Small intestine (tissue), 7 donors: ENCODE results near the gene DNAJB8. TPM values are rescaled to one million over a fixed set of nuclear protein-coding genes. Genes with fewer than 3 reads are reported as not detected.

ENCODE experiments used
- DNase-seq, 2 donors: peaks; one replicate each; pipeline versions ENCODE4 v3.0.0 to v3.0.0-alpha.2; 2013
- FAIRE-seq: peaks from 2 replicates; lab custom pipeline; 2012; peaks lifted over from hg19 to GRCh38; lab: Jason Lieb, UNC
- H3K27ac ChIP-seq, 3 donors: one replicate each; pipeline ENCODE4 v1.5.1; 2013; ENCODE audit warnings: low read length in 2 of 3, mild to moderate bottlenecking in 2 of 3, control low read depth in 1 of 3, inconsistent platforms in 1 of 3, low read depth in 1 of 3, moderate library complexity in 1 of 3
- H3K27me3 ChIP-seq, 3 donors: one replicate each; pipeline ENCODE4 v1.6.1; 2013; ENCODE audit warnings: low read length in 3 of 3, inconsistent platforms in 1 of 3; ENCODE audit not compliant: control insufficient read depth in 3 of 3, insufficient read depth in 3 of 3
- H3K36me3 ChIP-seq, 3 donors: one replicate each; pipeline ENCODE4 v1.6.1; 2013; ENCODE audit warnings: low read length in 3 of 3, inconsistent platforms in 1 of 3, low read depth in 1 of 3, mild to moderate bottlenecking in 1 of 3, moderate library complexity in 1 of 3; ENCODE audit not compliant: control insufficient read depth in 3 of 3, insufficient read depth in 2 of 3
- H3K4me1 ChIP-seq, 3 donors: one replicate each; pipeline ENCODE4 v1.6.1; 2013; ENCODE audit warnings: low read length in 2 of 3, inconsistent platforms in 1 of 3, low read depth in 1 of 3, mild to moderate bottlenecking in 1 of 3, moderate library complexity in 1 of 3; ENCODE audit not compliant: control insufficient read depth in 3 of 3, insufficient read depth in 2 of 3
- H3K4me3 ChIP-seq, 3 donors: one replicate each; pipeline ENCODE4 v1.5.1; 2013; ENCODE audit warnings: low read length in 3 of 3, control low read depth in 1 of 3, inconsistent platforms in 1 of 3, low read depth in 1 of 3, mild to moderate bottlenecking in 1 of 3, moderate library complexity in 1 of 3
- H3K9me3 ChIP-seq, 2 donors: one replicate each; pipeline ENCODE4 v1.6.1; 2013; ENCODE audit warnings: low read depth in 1 of 2, low read length in 1 of 2; ENCODE audit not compliant: control insufficient read depth in 2 of 2, insufficient read depth in 1 of 2
- WGBS, 3 donors: extraction: QIAGEN DNeasy Blood & Tissue Kit; methylation state at CpG; one replicate each; pipeline ENCODE4 v1.1.7; 2013; 5-methylcytosine and 5-hydroxymethylcytosine counted together
- polyA plus RNA-seq, 4 donors: library from polyadenylated mRNA; stranded (reverse) in 3 of 4; unstranded in 1 of 4; fragments of 200-250 nt in 3 of 4; fragments of 120-200 nt in 1 of 4; gene quantifications; one replicate each; pipeline versions ENCODE4 v1.2.1 to v1.2.3, GENCODE V29; 2013
- donor health status: healthy with polysubstance abuse.
- donor health status: control.
- donor health status: control.
- donor health status: Bipolar disorder and iron deficiency.
- donor health status: healthy.

The DNAJB8 gene
- polyA plus RNA-seq, 4 donors = not detected

- no peak overlapping the region for H3K27ac ChIP-seq
- peaks cover 0 to 92% (median 23%) of the 10 kb centered on the region in 3 donors for H3K27me3 ChIP-seq
- DNase-seq (no peak), FAIRE-seq (no peak)
- no peaks in the 10 kb centered on the region for H3K9me3 ChIP-seq
- H3K4me3 ChIP-seq = no peak overlapping the region
- peaks cover 0 to 6% (median 0%) of the 10 kb centered on the region in 3 donors for H3K4me1 ChIP-seq
- WGBS, 3 donors = 61 to 68% (median 62%) methylated on average over 11 of the region's 11 CpGs
- H3K36me3 ChIP-seq = no peaks in the 10 kb centered on the region
Observed at GRCh38 chr3:128478576-128479506, 12.2 kb upstream of the DNAJB8 start.

GRCh38 chr3:128476659-128477058 is 10.0 kb upstream of the DNAJB8 start:
- WGBS, 3 donors = 79 to 83% (median 83%) methylated on average over 5 of the region's 5 CpGs
- Histone ChIP-seq H3K9me3 (no peaks in the 10 kb centered on the region), H3K4me1 (no peaks in the 10 kb centered on the region), H3K27ac (no peak overlapping the region), H3K36me3 (no peaks in the 10 kb centered on the region), H3K27me3 (peaks cover 3 to 91% (median 16%) of the 10 kb centered on the region in 3 donors), H3K4me3 (no peak overlapping the region)
- no peak for DNase-seq
- FAIRE-seq = no peak

DNA sequence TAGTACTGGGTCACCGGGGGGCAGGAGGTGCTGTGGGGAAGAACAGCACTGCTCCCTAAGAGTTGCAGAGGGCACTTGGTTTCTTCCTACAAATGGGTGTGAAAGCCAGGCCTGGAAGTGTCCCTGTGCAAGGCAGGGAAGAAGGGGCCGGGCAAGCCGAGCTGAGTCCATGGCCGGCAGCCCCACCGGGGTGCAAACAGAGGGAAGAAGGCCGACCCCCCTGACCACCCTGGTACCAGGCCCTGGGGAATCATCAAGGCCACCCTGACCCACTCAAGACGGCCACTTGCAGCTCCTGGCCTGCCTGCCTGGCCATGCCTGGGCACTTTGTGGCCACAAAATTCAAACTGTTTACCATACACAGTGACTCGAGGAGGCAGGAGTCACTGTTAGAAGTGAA is 8.7 kb upstream of the DNAJB8 start:
- H3K27ac ChIP-seq = no peak overlapping the region
- H3K27me3 ChIP-seq = peaks cover 3 to 85% (median 10%) of the 10 kb centered on the region in 3 donors
- no peaks in the 10 kb centered on the region for H3K36me3 ChIP-seq
- no peaks in the 10 kb centered on the region for H3K9me3 ChIP-seq
- no peaks in the 10 kb centered on the region for H3K4me1 ChIP-seq
- FAIRE-seq (no peak), DNase-seq (no peak)
- no peak overlapping the region for H3K4me3 ChIP-seq
- WGBS, 3 donors = 70 to 82% (median 81%) methylated on average over 8 of the region's 8 CpGs

DNA sequence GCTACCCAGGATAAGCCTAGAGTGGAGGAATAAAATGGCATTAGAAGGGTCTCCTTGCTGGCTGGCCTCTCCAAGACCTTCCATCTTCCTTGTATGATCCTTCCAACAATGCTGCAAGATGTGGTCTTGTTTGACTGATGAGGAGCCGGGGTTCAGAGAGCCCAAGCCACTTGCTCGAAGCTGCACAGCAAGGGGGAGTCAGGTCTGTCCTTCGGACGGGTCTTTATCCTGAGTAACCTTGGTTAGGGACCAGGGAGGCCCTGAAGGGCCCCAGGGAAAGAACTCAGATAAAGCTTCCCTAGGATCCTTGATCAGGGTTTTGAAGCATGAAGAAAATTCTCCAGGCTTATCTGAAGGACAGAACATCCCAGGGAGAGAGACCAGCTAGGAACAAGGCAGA is 7.0 kb upstream of the DNAJB8 start:
- H3K4me3 ChIP-seq = no peak overlapping the region
- H3K27me3 ChIP-seq = peaks cover 3 to 69% (median 10%) of the 10 kb centered on the region in 3 donors
- H3K4me1 ChIP-seq = no peaks in the 10 kb centered on the region
- no peak overlapping the region for H3K27ac ChIP-seq
- WGBS, 3 donors = 36 to 52% (median 48%) methylated on average over 4 of the region's 4 CpGs
- FAIRE-seq (no peak), DNase-seq (no peak)
- H3K36me3 ChIP-seq = no peaks in the 10 kb centered on the region
- no peaks in the 10 kb centered on the region for H3K9me3 ChIP-seq

DNA sequence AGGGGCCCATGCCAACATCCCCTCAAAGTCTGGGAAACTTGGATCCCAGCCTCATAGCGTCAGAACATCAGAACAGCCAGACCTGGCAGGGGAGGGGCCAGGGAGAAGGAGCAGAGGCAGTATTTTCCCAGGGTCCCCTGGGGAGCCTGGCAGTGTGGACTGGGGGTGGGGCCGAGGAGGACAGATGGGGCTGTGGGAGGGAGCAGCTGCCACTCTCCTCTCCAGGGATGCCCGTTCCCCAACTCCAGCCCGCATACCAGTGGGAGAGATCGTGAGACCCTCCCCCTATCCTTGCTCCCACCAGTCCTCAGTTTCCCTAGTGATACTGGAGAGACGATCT is 6.5 kb upstream of the DNAJB8 start:
- Histone ChIP-seq H3K4me3 (no peak overlapping the region), H3K27me3 (peaks cover 3 to 66% (median 10%) of the 10 kb centered on the region in 3 donors), H3K4me1 (no peaks in the 10 kb centered on the region), H3K27ac (no peak overlapping the region), H3K36me3 (no peaks in the 10 kb centered on the region), H3K9me3 (no peaks in the 10 kb centered on the region)
- no peak for DNase-seq
- WGBS, 3 donors = 34 to 42% (median 35%) methylated on average over 5 to 6 of the region's 6 CpGs
- no peak for FAIRE-seq

- H3K9me3 ChIP-seq = no peaks in the 10 kb centered on the region
- H3K4me3 ChIP-seq = no peak overlapping the region
- no peak overlapping the region for H3K27ac ChIP-seq
- no peaks in the 10 kb centered on the region for H3K36me3 ChIP-seq
- H3K4me1 ChIP-seq = no peaks in the 10 kb centered on the region
- WGBS, 3 donors = 50 to 70% (median 62%) methylated on average over 13 of the region's 13 CpGs
- H3K27me3 ChIP-seq = peaks cover 3 to 61% (median 7%) of the 10 kb centered on the region in 3 donors
- DNase-seq (no peak), FAIRE-seq (no peak)
Observed at GRCh38 chr3:128472449-128473179, 5.9 kb upstream of the DNAJB8 start.

DNA sequence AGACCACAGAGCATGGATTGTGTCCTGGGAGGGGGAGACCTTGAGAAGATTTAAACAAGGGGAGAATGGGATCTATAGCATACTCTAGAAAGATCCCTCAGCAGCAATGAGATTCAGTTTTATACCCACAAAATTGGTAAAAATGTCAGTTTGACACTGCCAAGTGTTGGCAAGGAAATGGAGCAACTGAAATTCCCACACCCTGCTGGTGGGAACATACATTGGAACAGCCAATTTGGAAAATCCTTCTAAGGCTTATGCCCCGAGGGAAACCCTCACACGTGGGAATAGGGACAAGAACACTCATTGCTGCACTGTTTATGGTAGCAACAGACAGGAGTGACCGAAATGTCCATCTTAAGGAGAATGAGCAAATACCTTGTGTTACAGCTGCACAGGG is 5.0 kb upstream of the DNAJB8 start:
- 80 to 85% (median 83%) methylated on average over 3 of the region's 3 CpGs for WGBS, 3 donors
- Histone ChIP-seq H3K36me3 (no peaks in the 10 kb centered on the region), H3K9me3 (no peaks in the 10 kb centered on the region), H3K27ac (no peak overlapping the region), H3K4me3 (no peak overlapping the region), H3K27me3 (peaks cover 3 to 55% (median 7%) of the 10 kb centered on the region in 3 donors), H3K4me1 (no peaks in the 10 kb centered on the region)
- DNase-seq = no peak
- FAIRE-seq = no peak

DNA sequence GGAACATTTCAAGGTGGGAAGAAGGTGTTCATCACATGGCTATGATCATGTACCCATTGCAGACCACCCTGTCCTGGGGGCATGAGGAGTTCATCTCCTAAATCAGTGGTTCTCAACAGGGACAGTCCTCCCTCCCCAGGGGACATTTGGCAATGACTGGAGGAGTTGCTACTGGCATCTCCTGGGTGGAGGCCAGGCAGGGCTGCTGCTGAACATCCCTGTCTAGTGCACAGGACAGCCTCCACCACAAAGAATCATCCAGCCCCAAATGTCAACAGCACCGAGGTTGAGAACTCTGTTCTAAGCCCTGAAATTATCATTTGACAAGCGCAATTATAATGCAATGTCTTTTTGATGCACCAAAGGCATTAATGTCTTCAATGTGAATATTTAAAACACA is 4.4 kb upstream of the DNAJB8 start:
- no peak for FAIRE-seq
- H3K4me3 ChIP-seq = no peak overlapping the region
- peaks cover 3 to 49% (median 7%) of the 10 kb centered on the region in 3 donors for H3K27me3 ChIP-seq
- no peaks in the 10 kb centered on the region for H3K4me1 ChIP-seq
- H3K36me3 ChIP-seq = no peaks in the 10 kb centered on the region
- 60 to 77% (median 70%) methylated on average over 2 of the region's 2 CpGs for WGBS, 3 donors
- no peaks in the 10 kb centered on the region for H3K9me3 ChIP-seq
- no peak overlapping the region for H3K27ac ChIP-seq
- DNase-seq = no peak
